Measurements from ENCODE around the gene KDM4C. TPM values are rescaled to one million over a fixed set of nuclear protein-coding genes. Genes with fewer than 3 reads are reported as not detected.

Gene KDM4C
- total and polyA plus RNA-seq, 2 of the 8 experiments (the other 6 are each of a cell fraction or from before 2014, with no cell fraction given): 13.0 to 26.1 TPM

DNA sequence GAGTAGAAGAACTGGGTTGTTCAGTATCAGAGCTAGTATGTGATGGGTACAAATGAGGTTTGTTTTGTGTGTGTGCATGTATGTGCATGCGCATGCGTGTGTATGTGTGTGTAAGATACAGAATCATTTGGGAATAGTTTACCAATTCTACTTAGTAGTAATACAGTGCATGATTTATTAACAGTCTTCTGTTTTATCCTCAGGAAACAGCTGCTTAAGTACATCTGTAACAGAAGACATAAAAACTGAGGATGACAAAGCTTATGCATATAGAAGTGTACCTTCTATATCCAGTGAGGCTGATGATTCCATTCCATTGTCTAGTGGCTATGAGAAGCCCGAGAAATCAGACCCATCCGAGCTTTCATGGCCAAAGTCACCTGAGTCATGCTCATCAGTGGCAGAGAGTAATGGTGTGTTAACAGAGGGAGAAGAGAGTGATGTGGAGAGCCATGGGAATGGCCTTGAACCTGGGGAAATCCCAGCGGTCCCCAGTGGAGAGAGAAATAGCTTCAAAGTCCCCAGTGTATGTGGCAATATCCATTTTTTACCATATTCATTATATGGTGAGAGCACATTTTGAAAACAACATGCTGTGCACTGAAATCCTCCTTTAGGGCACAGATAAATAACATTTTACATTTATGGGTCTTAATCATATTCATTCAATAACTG is 228.5 kb downstream of the KDM4C start (continued):
- TF ChIP-seq, protein P1, sequence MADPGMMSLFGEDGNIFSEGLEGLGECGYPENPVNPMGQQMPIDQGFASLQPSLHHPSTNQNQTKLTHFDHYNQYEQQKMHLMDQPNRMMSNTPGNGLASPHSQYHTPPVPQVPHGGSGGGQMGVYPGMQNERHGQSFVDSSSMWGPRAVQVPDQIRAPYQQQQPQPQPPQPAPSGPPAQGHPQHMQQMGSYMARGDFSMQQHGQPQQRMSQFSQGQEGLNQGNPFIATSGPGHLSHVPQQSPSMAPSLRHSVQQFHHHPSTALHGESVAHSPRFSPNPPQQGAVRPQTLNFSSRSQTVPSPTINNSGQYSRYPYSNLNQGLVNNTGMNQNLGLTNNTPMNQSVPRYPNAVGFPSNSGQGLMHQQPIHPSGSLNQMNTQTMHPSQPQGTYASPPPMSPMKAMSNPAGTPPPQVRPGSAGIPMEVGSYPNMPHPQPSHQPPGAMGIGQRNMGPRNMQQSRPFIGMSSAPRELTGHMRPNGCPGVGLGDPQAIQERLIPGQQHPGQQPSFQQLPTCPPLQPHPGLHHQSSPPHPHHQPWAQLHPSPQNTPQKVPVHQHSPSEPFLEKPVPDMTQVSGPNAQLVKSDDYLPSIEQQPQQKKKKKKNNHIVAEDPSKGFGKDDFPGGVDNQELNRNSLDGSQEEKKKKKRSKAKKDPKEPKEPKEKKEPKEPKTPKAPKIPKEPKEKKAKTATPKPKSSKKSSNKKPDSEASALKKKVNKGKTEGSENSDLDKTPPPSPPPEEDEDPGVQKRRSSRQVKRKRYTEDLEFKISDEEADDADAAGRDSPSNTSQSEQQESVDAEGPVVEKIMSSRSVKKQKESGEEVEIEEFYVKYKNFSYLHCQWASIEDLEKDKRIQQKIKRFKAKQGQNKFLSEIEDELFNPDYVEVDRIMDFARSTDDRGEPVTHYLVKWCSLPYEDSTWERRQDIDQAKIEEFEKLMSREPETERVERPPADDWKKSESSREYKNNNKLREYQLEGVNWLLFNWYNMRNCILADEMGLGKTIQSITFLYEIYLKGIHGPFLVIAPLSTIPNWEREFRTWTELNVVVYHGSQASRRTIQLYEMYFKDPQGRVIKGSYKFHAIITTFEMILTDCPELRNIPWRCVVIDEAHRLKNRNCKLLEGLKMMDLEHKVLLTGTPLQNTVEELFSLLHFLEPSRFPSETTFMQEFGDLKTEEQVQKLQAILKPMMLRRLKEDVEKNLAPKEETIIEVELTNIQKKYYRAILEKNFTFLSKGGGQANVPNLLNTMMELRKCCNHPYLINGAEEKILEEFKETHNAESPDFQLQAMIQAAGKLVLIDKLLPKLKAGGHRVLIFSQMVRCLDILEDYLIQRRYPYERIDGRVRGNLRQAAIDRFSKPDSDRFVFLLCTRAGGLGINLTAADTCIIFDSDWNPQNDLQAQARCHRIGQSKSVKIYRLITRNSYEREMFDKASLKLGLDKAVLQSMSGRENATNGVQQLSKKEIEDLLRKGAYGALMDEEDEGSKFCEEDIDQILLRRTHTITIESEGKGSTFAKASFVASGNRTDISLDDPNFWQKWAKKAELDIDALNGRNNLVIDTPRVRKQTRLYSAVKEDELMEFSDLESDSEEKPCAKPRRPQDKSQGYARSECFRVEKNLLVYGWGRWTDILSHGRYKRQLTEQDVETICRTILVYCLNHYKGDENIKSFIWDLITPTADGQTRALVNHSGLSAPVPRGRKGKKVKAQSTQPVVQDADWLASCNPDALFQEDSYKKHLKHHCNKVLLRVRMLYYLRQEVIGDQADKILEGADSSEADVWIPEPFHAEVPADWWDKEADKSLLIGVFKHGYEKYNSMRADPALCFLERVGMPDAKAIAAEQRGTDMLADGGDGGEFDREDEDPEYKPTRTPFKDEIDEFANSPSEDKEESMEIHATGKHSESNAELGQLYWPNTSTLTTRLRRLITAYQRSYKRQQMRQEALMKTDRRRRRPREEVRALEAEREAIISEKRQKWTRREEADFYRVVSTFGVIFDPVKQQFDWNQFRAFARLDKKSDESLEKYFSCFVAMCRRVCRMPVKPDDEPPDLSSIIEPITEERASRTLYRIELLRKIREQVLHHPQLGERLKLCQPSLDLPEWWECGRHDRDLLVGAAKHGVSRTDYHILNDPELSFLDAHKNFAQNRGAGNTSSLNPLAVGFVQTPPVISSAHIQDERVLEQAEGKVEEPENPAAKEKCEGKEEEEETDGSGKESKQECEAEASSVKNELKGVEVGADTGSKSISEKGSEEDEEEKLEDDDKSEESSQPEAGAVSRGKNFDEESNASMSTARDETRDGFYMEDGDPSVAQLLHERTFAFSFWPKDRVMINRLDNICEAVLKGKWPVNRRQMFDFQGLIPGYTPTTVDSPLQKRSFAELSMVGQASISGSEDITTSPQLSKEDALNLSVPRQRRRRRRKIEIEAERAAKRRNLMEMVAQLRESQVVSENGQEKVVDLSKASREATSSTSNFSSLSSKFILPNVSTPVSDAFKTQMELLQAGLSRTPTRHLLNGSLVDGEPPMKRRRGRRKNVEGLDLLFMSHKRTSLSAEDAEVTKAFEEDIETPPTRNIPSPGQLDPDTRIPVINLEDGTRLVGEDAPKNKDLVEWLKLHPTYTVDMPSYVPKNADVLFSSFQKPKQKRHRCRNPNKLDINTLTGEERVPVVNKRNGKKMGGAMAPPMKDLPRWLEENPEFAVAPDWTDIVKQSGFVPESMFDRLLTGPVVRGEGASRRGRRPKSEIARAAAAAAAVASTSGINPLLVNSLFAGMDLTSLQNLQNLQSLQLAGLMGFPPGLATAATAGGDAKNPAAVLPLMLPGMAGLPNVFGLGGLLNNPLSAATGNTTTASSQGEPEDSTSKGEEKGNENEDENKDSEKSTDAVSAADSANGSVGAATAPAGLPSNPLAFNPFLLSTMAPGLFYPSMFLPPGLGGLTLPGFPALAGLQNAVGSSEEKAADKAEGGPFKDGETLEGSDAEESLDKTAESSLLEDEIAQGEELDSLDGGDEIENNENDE (IDR thresholded peaks at IDR 0.05; ENCODE audit: insufficient replicate concordance, low read length): no peak
- TF ChIP-seq YY1 (IDR thresholded peaks at IDR 0.05; ENCODE audit: low read depth, low read length) (no peak), SIRT6 (IDR thresholded peaks at IDR 0.05; ENCODE audit: low read length) (no peak), CEBPB (IDR thresholded peaks at IDR 0.05; ENCODE audit: low read depth, low read length) (no peak), POLR2AphosphoS5 (IDR thresholded peaks at IDR 0.05; ENCODE audit: low read depth, low read length) (no peak)
- TF ChIP-seq, protein P2, sequence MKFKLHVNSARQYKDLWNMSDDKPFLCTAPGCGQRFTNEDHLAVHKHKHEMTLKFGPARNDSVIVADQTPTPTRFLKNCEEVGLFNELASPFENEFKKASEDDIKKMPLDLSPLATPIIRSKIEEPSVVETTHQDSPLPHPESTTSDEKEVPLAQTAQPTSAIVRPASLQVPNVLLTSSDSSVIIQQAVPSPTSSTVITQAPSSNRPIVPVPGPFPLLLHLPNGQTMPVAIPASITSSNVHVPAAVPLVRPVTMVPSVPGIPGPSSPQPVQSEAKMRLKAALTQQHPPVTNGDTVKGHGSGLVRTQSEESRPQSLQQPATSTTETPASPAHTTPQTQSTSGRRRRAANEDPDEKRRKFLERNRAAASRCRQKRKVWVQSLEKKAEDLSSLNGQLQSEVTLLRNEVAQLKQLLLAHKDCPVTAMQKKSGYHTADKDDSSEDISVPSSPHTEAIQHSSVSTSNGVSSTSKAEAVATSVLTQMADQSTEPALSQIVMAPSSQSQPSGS (IDR thresholded peaks at IDR 0.05; ENCODE audit: low read length): no peak
- TF ChIP-seq, protein P3, sequence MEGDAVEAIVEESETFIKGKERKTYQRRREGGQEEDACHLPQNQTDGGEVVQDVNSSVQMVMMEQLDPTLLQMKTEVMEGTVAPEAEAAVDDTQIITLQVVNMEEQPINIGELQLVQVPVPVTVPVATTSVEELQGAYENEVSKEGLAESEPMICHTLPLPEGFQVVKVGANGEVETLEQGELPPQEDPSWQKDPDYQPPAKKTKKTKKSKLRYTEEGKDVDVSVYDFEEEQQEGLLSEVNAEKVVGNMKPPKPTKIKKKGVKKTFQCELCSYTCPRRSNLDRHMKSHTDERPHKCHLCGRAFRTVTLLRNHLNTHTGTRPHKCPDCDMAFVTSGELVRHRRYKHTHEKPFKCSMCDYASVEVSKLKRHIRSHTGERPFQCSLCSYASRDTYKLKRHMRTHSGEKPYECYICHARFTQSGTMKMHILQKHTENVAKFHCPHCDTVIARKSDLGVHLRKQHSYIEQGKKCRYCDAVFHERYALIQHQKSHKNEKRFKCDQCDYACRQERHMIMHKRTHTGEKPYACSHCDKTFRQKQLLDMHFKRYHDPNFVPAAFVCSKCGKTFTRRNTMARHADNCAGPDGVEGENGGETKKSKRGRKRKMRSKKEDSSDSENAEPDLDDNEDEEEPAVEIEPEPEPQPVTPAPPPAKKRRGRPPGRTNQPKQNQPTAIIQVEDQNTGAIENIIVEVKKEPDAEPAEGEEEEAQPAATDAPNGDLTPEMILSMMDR (IDR thresholded peaks at IDR 0.05; ENCODE audit: control extremely low read depth in 1 of 3, insufficient read depth in 1 of 3, low read depth in 1 of 3, low read length in 3 of 3): no peak

Data from H1 (cell line).